Ramos (cell line): Measurements from ENCODE around the gene GBX1.

Experiments
- in situ Hi-C: fragments of 300-500 bp; cut with MboI; formaldehyde crosslinking; loops from one replicate; pipeline ENCODE4 v1.14.3; 2022; ENCODE audit warnings: low sequenced_read_pairs; ENCODE audit not compliant: unreplicated experiment

GBX1 gene

GRCh38 chr7:151167197-151167961 is at the start of gene GBX1:
Gene GBX1, minus strand, starts transcription at chr7:151167694. Its CDS starts 146 bp downstream, at chr7:151167548.
- in situ Hi-C loops, result no loop called here

GRCh38 chr7:151215396-151215795 is 47.9 kb upstream of the GBX1 start:
- in situ Hi-C loops, result no loop called here

- in situ Hi-C loops, result no loop called here
These were observed 46.3 kb upstream of the GBX1 start for GRCh38 chr7:151213826-151214225.

- in situ Hi-C loops, result no loop called here
These were observed 45.1 kb upstream of the GBX1 start for GRCh38 chr7:151212626-151213025.

- in situ Hi-C loops, result no loop called here
These were observed 43.8 kb upstream of the GBX1 start for GRCh38 chr7:151211155-151211772.

- in situ Hi-C loops, result no loop called here
These were observed 42.8 kb upstream of the GBX1 start, which contains the start of gene H2BK1 for GRCh38 chr7:151210087-151210854. Gene H2BK1, minus strand, starts transcription at chr7:151210488. Its CDS starts 170 bp downstream, at chr7:151210318.

- in situ Hi-C loops, result no loop called here
These were observed 42.1 kb upstream of the GBX1 start for GRCh38 chr7:151209588-151209987.

- in situ Hi-C loops, result no loop called here
These were observed 40.9 kb upstream of the GBX1 start for GRCh38 chr7:151208253-151208862.

GRCh38 chr7:151207804-151208203 is 40.3 kb upstream of the GBX1 start:
- in situ Hi-C loops, result no loop called here

- in situ Hi-C loops, result no loop called here
These were observed 39.8 kb upstream of the GBX1 start for GRCh38 chr7:151207315-151207714.

GRCh38 chr7:151206914-151207313 is 39.4 kb upstream of the GBX1 start:
- in situ Hi-C loops, result no loop called here

GRCh38 chr7:151205730-151206129 is 38.2 kb upstream of the GBX1 start:
- in situ Hi-C loops, result no loop called here

- in situ Hi-C loops, result no loop called here
These were observed 37.0 kb upstream of the GBX1 start for GRCh38 chr7:151204383-151205032.

GRCh38 chr7:151202836-151203235 is 35.3 kb upstream of the GBX1 start:
- in situ Hi-C loops, result no loop called here

- in situ Hi-C loops, result no loop called here
These were observed 34.3 kb upstream of the GBX1 start for GRCh38 chr7:151201751-151202150.

GRCh38 chr7:151201344-151201743 is 33.9 kb upstream of the GBX1 start:
- in situ Hi-C loops, result no loop called here

GRCh38 chr7:151198945-151199848 is 31.7 kb upstream of the GBX1 start:
- in situ Hi-C loops, result no loop called here

- in situ Hi-C loops, result no loop called here
These were observed 30.4 kb upstream of the GBX1 start for GRCh38 chr7:151197932-151198331.
